SK-N-MC (cell line): Measurements from ENCODE around the gene PDZD8.

Source experiments
- EZH2 ChIP-seq: fragments of 200-600 bp; sonication (generic); IDR thresholded peaks from one replicate; pipeline ENCODE4 v1.6.1; 2017; ENCODE audit warnings: antibody characterized with exemption
- POLR2AphosphoS5 ChIP-seq: IDR thresholded peaks from 2 replicates; pipeline ENCODE4 v1.6.1; 2012; ENCODE audit warnings: mild to moderate bottlenecking, low read depth, low read length, borderline replicate concordance

DNA sequence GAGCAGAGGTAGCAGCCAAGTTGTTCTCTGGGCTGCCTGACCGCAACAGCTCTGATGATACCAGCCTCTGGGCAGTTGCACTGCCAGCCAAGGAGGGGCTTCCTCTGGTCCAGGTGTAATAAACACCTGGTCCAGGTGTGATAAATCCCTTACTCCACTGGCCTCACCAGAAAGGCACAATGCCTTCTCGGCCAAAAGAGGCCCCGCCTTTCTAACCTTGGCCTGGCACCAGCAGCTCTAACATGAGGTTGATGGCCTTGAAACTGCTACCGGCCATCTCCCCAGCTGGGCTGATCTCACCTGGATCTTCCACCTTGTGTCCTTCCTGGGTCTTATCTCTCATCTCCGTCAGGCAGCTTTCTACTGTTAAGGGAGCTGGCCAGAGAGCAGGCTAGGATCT is 45.5 kb upstream of the PDZD8 start:
- no peak for TF ChIP-seq EZH2
- TF ChIP-seq POLR2AphosphoS5, result no peak
